HEK293 (cell line): ENCODE results near the gene KLHL29.

Source experiments
- CTCF ChIA-PET: fragments of 350-600 bp; formaldehyde crosslinking; extraction: SDS; loops from one replicate; lab custom pipeline; 2021; ENCODE audit warnings: antibody characterized with exemption; lab: Yijun Ruan, JAX
- POLR2A ChIA-PET: fragments of 300-600 bp; formaldehyde crosslinking; extraction: SDS; loops from one replicate; lab custom pipeline; 2020; ENCODE audit warnings: antibody characterized with exemption, inconsistent platforms; lab: Yijun Ruan, JAX
- H3K27ac ChIP-seq: fragments of 200-500 bp; sonication (Bioruptor generic); 2 replicates; pipeline ENCODE4 v1.5.1; 2014; ENCODE audit warnings: low read depth, low read length, control low read depth, inconsistent platforms; ENCODE audit errors: extremely low read depth
- H3K36me3 ChIP-seq, 2 experiments: fragments of 200-500 bp in 1 of 2; sonication (Bioruptor generic) in 1 of 2; 1 replicate in 1 of 2; 2 replicates in 1 of 2; pipeline ENCODE4 v1.5.1; 2014 to 2017; ENCODE audit warnings: inconsistent platforms in 2 of 2, low read length in 2 of 2; ENCODE audit not compliant: control insufficient read depth in 2 of 2, insufficient read depth in 1 of 2
- H3K4me1 ChIP-seq: fragments of 200-500 bp; sonication (Bioruptor generic); 2 replicates; pipeline ENCODE4 v1.5.1; 2014; ENCODE audit warnings: mild to moderate bottlenecking, low read length, inconsistent platforms; ENCODE audit not compliant: control insufficient read depth, insufficient read depth
- H3K4me3 ChIP-seq: 2 replicates; pipeline ENCODE4 v1.5.1; 2011; ENCODE audit warnings: low read depth, mild to moderate bottlenecking, control low read depth, low read length, moderate library complexity
- H3K9me3 ChIP-seq: fragments of 200-500 bp; sonication (Bioruptor generic); 2 replicates; pipeline ENCODE4 v1.5.1; 2014; ENCODE audit warnings: low read depth, low read length, inconsistent platforms; ENCODE audit not compliant: control insufficient read depth, insufficient read depth
- EGR2 ChIP-seq: fragments of 450-650 bp; formaldehyde crosslinking; IDR thresholded peaks from 2 replicates; pipeline ENCODE4 v1.5.1; 2016; ENCODE audit warnings: low read depth, missing biosample characterization, missing genetic modification characterization
- SP7 ChIP-seq: fragments of 450-650 bp; formaldehyde crosslinking; IDR thresholded peaks from 2 replicates; pipeline ENCODE4 v1.5.1; 2016; ENCODE audit warnings: missing biosample characterization, missing genetic modification characterization
- TRIM28 ChIP-seq: IDR thresholded peaks from 2 replicates; pipeline ENCODE4 v1.6.1; 2011; ENCODE audit warnings: low read length, control low read depth, borderline replicate concordance
- YY1 ChIP-seq: fragments of 450-650 bp; formaldehyde crosslinking; IDR thresholded peaks from 2 replicates; pipeline ENCODE4 v1.5.1; 2018; ENCODE audit warnings: missing biosample characterization, missing genetic modification characterization
- ZBTB17 ChIP-seq: fragments of 450-650 bp; formaldehyde crosslinking; IDR thresholded peaks from 2 replicates; pipeline ENCODE4 v1.5.1; 2016; ENCODE audit warnings: missing biosample characterization, missing genetic modification characterization
- ZFP3 ChIP-seq: fragments of 450-650 bp; formaldehyde crosslinking; IDR thresholded peaks from 2 replicates; pipeline ENCODE4 v1.5.1; 2016; ENCODE audit warnings: low read depth, missing biosample characterization, missing genetic modification characterization
- ZNF10 ChIP-seq: fragments of 450-650 bp; formaldehyde crosslinking; IDR thresholded peaks from 2 replicates; pipeline ENCODE4 v1.5.1; 2017; ENCODE audit warnings: missing biosample characterization, missing genetic modification characterization
- ZNF174 ChIP-seq: fragments of 450-650 bp; formaldehyde crosslinking; IDR thresholded peaks from 2 replicates; pipeline ENCODE4 v1.5.0; 2017; ENCODE audit warnings: missing biosample characterization, mild to moderate bottlenecking, missing genetic modification characterization
- ZNF175 ChIP-seq: fragments of 450-650 bp; formaldehyde crosslinking; IDR thresholded peaks from 2 replicates; pipeline ENCODE4 v1.5.1; 2016; ENCODE audit warnings: missing biosample characterization, missing genetic modification characterization
- ZNF274 ChIP-seq, 2 experiments: fragments of 200-500 bp in 1 of 2; fragments of 450-650 bp in 1 of 2; sonication (Bioruptor generic) in 1 of 2; formaldehyde crosslinking in 1 of 2; IDR thresholded peaks; 2 replicates each; pipeline versions ENCODE4 v1.5.1 to v1.6.1; 2014 to 2016; ENCODE audit warnings: borderline replicate concordance in 1 of 2, inconsistent platforms in 1 of 2, low read length in 1 of 2, missing biosample characterization in 1 of 2, missing genetic modification characterization in 1 of 2
- ZNF341 ChIP-seq: fragments of 450-650 bp; formaldehyde crosslinking; IDR thresholded peaks from 2 replicates; pipeline ENCODE4; 2016; ENCODE audit warnings: low read depth, missing biosample characterization, missing genetic modification characterization
- ZNF48 ChIP-seq: fragments of 450-650 bp; formaldehyde crosslinking; IDR thresholded peaks from 2 replicates; pipeline ENCODE4 v1.5.1; 2016; ENCODE audit warnings: missing biosample characterization, missing genetic modification characterization
- ZNF623 ChIP-seq: fragments of 450-650 bp; formaldehyde crosslinking; IDR thresholded peaks from 2 replicates; pipeline ENCODE4 v1.5.1; 2016; ENCODE audit warnings: missing biosample characterization, missing genetic modification characterization
- ZNF624 ChIP-seq: fragments of 450-650 bp; formaldehyde crosslinking; IDR thresholded peaks from 2 replicates; pipeline ENCODE4 v1.5.1; 2017; ENCODE audit warnings: missing biosample characterization, missing genetic modification characterization
- ZNF701 ChIP-seq: fragments of 450-650 bp; formaldehyde crosslinking; IDR thresholded peaks from 2 replicates; pipeline ENCODE4 v1.5.1; 2016; ENCODE audit warnings: missing biosample characterization, missing genetic modification characterization
- ZSCAN23 ChIP-seq: fragments of 450-650 bp; formaldehyde crosslinking; IDR thresholded peaks from 2 replicates; pipeline ENCODE4 v1.5.1; 2016; ENCODE audit warnings: missing biosample characterization, missing genetic modification characterization
- TF ChIP-seq, protein P1 (sequence below): fragments of 450-650 bp; formaldehyde crosslinking; IDR thresholded peaks from 2 replicates; pipeline ENCODE4 v1.5.1; 2016; ENCODE audit warnings: missing biosample characterization, missing genetic modification characterization
- TF ChIP-seq, protein P2 (sequence below): fragments of 450-650 bp; formaldehyde crosslinking; IDR thresholded peaks from 2 replicates; pipeline ENCODE4 v1.5.1; 2016; ENCODE audit warnings: missing biosample characterization, missing genetic modification characterization

The KLHL29 gene

DNA sequence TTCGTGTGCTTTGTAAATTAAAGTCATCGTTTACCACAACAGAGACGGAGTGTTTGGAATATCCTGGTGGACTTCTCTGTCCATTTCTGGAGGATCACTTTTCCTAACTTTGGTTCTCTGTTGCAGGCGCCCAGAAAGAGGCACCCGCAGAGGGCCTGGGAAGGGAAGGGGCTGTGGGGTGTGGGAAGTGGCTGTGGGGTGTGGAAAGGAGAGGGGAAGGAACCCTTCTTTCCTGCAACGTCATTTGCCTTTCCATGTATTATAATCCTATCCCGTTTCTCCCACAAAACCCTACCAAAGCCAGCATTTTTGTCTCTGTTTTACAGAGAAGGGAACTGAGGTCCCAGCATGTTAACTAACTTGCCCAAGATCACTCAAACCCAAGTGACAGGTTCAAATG lies 210.0 kb downstream of the KLHL29 start:
- no peak for TF ChIP-seq ZNF623 (tag by site-specific recombination)
- TF ChIP-seq TRIM28: no peak
- no peak for TF ChIP-seq ZNF701
- TF ChIP-seq ZNF274 (IDR thresholded peaks at IDR 0.05; ENCODE audit: low read length): no peak
- no peak for TF ChIP-seq ZNF274 (tag by site-specific recombination; IDR thresholded peaks at IDR 0.05; ENCODE audit: borderline replicate concordance)
- TF ChIP-seq ZBTB17: no peak
- TF ChIP-seq EGR2 (tag by site-specific recombination): no peak
- no peaks in the 10 kb centered on the region for H3K9me3 ChIP-seq
- POLR2A ChIA-PET: interaction anchor here (0.5 kb wide), 1 partner anchor 9 kb away, joined by 4 read pairs; no protein-coding TSS in a partner anchor
- no peak overlapping the region for H3K27ac ChIP-seq
- no peaks in the 10 kb centered on the region for H3K36me3 ChIP-seq
- CTCF ChIA-PET: interaction anchor here (1.4 kb wide), 1 partner anchor 10 kb away, joined by 3 read pairs; no protein-coding TSS in a partner anchor
- H3K4me3 ChIP-seq: no peak overlapping the region
- H3K4me1 ChIP-seq: no peaks in the 10 kb centered on the region

DNA sequence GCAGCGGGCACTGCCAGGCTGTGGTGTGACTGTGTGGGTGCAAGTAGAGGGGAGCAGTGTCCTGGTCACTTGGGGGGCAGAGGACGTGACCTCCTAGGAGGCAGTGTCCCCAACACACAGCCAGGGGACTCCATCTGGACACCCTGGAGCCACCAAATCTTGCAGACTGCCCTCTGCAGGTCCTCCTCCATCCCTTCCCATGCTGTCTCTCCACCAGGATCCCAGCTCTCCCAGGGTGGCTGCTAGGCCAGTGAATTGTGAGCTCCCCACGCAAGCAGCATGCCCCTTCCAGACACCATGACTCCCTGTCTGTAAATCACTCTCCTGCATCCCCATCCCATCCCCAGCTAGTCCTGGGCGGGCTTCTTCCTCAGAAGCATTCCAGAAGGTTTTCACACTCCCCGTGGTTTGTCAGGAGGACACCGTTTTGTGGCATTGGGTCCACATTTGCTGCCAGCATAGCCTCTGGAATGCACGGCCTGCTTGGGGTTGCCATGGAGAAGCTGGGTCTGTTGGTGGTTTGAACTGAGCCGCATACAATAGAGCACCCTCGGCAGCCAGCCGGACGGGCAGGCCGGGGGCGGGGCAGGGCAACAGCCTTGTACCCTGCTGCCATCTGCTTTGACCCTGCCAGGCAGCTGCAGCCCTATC lies 210.7 kb downstream of the KLHL29 start:
- TF ChIP-seq ZNF48 (tag by site-specific recombination) (no peak), ZSCAN23 (tag by site-specific recombination) (no peak), ZFP3 (tag by site-specific recombination) (no peak), ZNF341 (tag by site-specific recombination) (no peak), ZNF174 (tag by site-specific recombination) (no peak), SP7 (tag by site-specific recombination) (no peak), ZNF10 (tag by site-specific recombination) (no peak), ZNF175 (tag by site-specific recombination) (no peak), YY1 (tag by site-specific recombination) (no peak)
- TF ChIP-seq, protein P1, sequence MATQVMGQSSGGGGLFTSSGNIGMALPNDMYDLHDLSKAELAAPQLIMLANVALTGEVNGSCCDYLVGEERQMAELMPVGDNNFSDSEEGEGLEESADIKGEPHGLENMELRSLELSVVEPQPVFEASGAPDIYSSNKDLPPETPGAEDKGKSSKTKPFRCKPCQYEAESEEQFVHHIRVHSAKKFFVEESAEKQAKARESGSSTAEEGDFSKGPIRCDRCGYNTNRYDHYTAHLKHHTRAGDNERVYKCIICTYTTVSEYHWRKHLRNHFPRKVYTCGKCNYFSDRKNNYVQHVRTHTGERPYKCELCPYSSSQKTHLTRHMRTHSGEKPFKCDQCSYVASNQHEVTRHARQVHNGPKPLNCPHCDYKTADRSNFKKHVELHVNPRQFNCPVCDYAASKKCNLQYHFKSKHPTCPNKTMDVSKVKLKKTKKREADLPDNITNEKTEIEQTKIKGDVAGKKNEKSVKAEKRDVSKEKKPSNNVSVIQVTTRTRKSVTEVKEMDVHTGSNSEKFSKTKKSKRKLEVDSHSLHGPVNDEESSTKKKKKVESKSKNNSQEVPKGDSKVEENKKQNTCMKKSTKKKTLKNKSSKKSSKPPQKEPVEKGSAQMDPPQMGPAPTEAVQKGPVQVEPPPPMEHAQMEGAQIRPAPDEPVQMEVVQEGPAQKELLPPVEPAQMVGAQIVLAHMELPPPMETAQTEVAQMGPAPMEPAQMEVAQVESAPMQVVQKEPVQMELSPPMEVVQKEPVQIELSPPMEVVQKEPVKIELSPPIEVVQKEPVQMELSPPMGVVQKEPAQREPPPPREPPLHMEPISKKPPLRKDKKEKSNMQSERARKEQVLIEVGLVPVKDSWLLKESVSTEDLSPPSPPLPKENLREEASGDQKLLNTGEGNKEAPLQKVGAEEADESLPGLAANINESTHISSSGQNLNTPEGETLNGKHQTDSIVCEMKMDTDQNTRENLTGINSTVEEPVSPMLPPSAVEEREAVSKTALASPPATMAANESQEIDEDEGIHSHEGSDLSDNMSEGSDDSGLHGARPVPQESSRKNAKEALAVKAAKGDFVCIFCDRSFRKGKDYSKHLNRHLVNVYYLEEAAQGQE (tag by site-specific recombination): no peak
- TF ChIP-seq, protein P2, sequence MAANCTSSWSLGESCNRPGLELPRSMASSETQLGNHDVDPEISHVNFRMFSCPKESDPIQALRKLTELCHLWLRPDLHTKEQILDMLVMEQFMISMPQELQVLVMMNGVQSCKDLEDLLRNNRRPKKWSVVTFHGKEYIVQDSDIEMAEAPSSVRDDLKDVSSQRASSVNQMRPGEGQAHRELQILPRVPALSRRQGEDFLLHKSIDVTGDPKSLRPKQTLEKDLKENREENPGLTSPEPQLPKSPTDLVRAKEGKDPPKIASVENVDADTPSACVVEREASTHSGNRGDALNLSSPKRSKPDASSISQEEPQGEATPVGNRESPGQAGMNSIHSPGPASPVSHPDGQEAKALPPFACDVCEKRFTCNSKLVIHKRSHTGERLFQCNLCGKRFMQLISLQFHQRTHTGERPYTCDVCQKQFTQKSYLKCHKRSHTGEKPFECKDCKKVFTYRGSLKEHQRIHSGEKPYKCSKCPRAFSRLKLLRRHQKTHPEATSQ (tag by site-specific recombination): no peak
- ChIA-PET CTCF (interaction anchor here (1.4 kb wide), 1 partner anchor 11 kb away, joined by 3 read pairs; no protein-coding TSS in a partner anchor), POLR2A (interaction anchor here (0.5 kb wide), 1 partner anchor 10 kb away, joined by 4 read pairs; no protein-coding TSS in a partner anchor)
- Histone ChIP-seq H3K4me3 (no peak overlapping the region), H3K4me1 (no peaks in the 10 kb centered on the region), H3K36me3 (no peaks in the 10 kb centered on the region), H3K27ac (no peak overlapping the region), H3K9me3 (no peaks in the 10 kb centered on the region)

DNA sequence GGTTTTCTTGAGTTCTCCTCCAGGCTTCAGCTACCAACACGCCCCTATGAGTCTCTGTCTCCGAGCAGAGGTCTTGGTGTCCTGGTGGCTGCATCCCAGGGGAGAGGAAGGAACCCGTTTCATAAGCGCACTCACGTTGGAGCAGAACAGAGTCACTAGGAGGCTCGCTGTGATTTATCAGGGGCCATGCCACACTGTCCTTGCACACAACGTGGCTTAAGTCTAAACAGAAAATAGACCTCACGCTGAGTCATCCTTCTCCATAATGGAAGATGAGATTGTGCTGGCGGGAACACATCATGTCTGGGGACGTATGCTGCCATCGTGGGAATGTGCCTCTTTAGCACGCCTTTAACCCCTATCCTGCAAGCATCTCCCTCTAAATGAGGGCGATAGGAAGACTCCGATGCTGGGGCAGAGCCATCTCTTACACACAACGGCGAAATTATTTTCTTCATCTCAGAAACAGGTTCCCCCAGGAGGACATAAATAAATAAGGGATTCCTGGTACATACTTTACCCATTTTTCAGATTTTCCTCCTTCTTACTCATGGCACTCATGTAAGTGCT lies 211.4 kb downstream of the KLHL29 start:
- TF ChIP-seq ZNF624 (tag by site-specific recombination): no peak
- no peak overlapping the region for H3K4me3 ChIP-seq
- H3K36me3 ChIP-seq: no peaks in the 10 kb centered on the region
- no peaks in the 10 kb centered on the region for H3K9me3 ChIP-seq
- CTCF ChIA-PET: no interaction called here
- no peaks in the 10 kb centered on the region for H3K4me1 ChIP-seq
- no peak overlapping the region for H3K27ac ChIP-seq
- POLR2A ChIA-PET: no interaction called here
